ENCODE results near the gene ATF2. TPM values are rescaled to one million over a fixed set of nuclear protein-coding genes. Genes with fewer than 3 reads are reported as not detected.

The ATF2 gene
- total RNA-seq, 2 experiments from 2014 or later: 52.2 to 67.5 TPM

DNA sequence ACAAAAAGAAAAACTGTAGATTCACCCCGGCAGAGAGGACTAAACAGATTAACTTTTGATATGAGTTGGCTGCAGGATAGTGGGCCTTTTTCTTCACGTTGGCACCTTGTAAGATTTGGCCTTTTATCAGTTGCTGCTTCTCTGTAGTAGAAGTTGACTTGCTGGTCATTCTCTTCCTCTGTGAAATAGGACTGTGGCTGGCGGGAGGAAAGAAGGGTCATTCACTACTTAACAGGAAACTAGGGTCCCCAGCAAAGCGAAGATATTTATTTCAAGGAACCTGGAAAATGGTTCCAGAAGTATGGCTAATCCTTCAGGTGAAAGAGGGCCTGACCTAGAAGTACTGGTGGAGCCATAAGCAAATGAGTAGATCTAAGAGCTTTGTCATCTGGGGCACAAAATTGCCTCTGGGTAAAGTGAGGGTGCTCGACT, 13.9 kb upstream of the ATF2 start:
- DNase-seq (no peak), ATAC-seq (no peak)
- Mint-ChIP-seq H3K4me1 (peaks cover 27% of the 10 kb centered on the region), H3K27me3 (no peaks in the 10 kb centered on the region), H3K36me3 (ENCODE audit: low read depth) (peaks cover 32% of the 10 kb centered on the region), H3K4me3 (peak overlapping the region; percentile 95), H3K27ac (peak overlapping the region; percentile 87), H3K9me3 (ENCODE audit: low read depth) (no peaks in the 10 kb centered on the region)
- ChIA-PET CTCF (no interaction called here), POLR2A (no interaction called here)
- intact Hi-C loops (cut with DNase I, micrococcal nuclease): loop anchor here (1.0 to 10.0 kb wide), 7 partner anchors 14 to 821 kb away; partner anchors contain the start of genes ATF2 (in 2 of the 2), GPR155 (in 1 of the 2) and LNPK (in 1 of the 2)

- intact Hi-C loops (cut with DNase I, micrococcal nuclease): loop anchor here (1.0 to 10.0 kb wide), 7 partner anchors 13 to 822 kb away; partner anchors contain the start of genes ATF2 (in 2 of the 2), GPR155 (in 1 of the 2) and LNPK (in 1 of the 2)
- POLR2A ChIA-PET: no interaction called here
- peak within 1 kb of the TSS; percentile 94 for H3K27ac Mint-ChIP-seq
- peaks cover 37% of the 10 kb centered on the region for H3K36me3 Mint-ChIP-seq (ENCODE audit: low read depth)
- peak; percentile 95 for ATAC-seq
- no peaks in the 10 kb centered on the region for H3K9me3 Mint-ChIP-seq (ENCODE audit: low read depth)
- CTCF ChIA-PET: no interaction called here
- peak; percentile 96 for DNase-seq
- peak within 1 kb of the TSS; percentile 95 for H3K4me3 Mint-ChIP-seq
- H3K4me1 Mint-ChIP-seq: peaks cover 32% of the 10 kb centered on the region
- no peaks in the 10 kb centered on the region for H3K27me3 Mint-ChIP-seq
Observed at GRCh38 chr2:175181104-175181876, 13.3 kb upstream of the ATF2 start, which contains the start of gene ATP5MC3. Gene ATP5MC3, minus strand, starts transcription at chr2:175181710. Its CDS starts 317 bp downstream, at chr2:175181393.

DNA sequence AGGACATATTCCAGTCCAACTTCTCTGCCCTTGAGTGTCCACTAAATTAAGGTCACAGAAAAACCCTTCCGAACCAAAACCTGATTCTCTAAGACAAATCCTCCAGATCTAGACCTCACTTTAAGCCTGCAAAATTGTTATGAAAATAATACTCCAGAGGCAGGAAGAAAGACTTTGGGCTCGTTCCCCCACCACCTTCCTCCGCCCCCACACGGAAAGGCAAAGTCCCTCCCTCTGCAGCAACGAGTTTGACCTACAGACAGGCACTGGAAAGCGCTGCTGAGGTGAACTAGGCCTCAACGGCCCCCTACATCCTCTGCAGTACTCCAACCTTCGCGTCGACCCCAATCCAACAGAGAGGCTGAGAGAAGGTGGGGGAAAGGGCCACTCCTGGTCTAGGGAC, 12.7 kb upstream of the ATF2 start:
- intact Hi-C loops (cut with DNase I, micrococcal nuclease): loop anchor here (1.0 to 10.0 kb wide), 7 partner anchors 12 to 822 kb away; partner anchors contain the start of genes ATF2 (in 2 of the 2), GPR155 (in 1 of the 2) and LNPK (in 1 of the 2)
- peak overlapping the region; percentile 95 for H3K4me3 Mint-ChIP-seq
- peak; percentile 69 for ATAC-seq

GRCh38 chr2:175176624-175177023, 8.6 kb upstream of the ATF2 start:
- Mint-ChIP-seq H3K4me1 (peaks cover 30% of the 10 kb centered on the region), H3K27ac (no peak overlapping the region), H3K9me3 (ENCODE audit: low read depth) (no peaks in the 10 kb centered on the region), H3K36me3 (ENCODE audit: low read depth) (peaks cover 56% of the 10 kb centered on the region), H3K4me3 (no peak overlapping the region), H3K27me3 (no peaks in the 10 kb centered on the region)
- CTCF ChIA-PET: interaction anchor here (2.0 kb wide), 1 partner anchor 8 kb away, joined by 8 read pairs; no protein-coding TSS in a partner anchor
- no peak for ATAC-seq
- no peak for DNase-seq
- POLR2A ChIA-PET: interaction anchor here (3.2 kb wide), 1 partner anchor 8 kb away, joined by 21 read pairs; the partner anchor contains the start of gene ATF2
- intact Hi-C loops (cut with DNase I, micrococcal nuclease): no loop called here

More for the DNA sequence above, 12.7 kb upstream of the ATF2 start:
- no peaks in the 10 kb centered on the region for H3K27me3 Mint-ChIP-seq
- H3K27ac Mint-ChIP-seq: peak overlapping the region; percentile 94
- H3K9me3 Mint-ChIP-seq (ENCODE audit: low read depth): no peaks in the 10 kb centered on the region
- H3K36me3 Mint-ChIP-seq (ENCODE audit: low read depth): peaks cover 41% of the 10 kb centered on the region
- ChIA-PET POLR2A (no interaction called here), CTCF (no interaction called here)
- peak; percentile 80 for DNase-seq
- H3K4me1 Mint-ChIP-seq: peaks cover 35% of the 10 kb centered on the region

- intact Hi-C loops (cut with DNase I, micrococcal nuclease): no loop called here
- Mint-ChIP-seq H3K4me3 (no peak overlapping the region), H3K27ac (no peak overlapping the region), H3K9me3 (ENCODE audit: low read depth) (no peaks in the 10 kb centered on the region), H3K27me3 (no peaks in the 10 kb centered on the region), H3K4me1 (peaks cover 31% of the 10 kb centered on the region), H3K36me3 (ENCODE audit: low read depth) (peaks cover 54% of the 10 kb centered on the region)
- POLR2A ChIA-PET: no interaction called here
- CTCF ChIA-PET: interaction anchor here (0.6 kb wide), 1 partner anchor 693 kb away, joined by 3 read pairs; no protein-coding TSS in a partner anchor
- ATAC-seq (peak; percentile 21), DNase-seq (no peak)
Observed at GRCh38 chr2:175175896-175176295, 7.9 kb upstream of the ATF2 start.

DNA sequence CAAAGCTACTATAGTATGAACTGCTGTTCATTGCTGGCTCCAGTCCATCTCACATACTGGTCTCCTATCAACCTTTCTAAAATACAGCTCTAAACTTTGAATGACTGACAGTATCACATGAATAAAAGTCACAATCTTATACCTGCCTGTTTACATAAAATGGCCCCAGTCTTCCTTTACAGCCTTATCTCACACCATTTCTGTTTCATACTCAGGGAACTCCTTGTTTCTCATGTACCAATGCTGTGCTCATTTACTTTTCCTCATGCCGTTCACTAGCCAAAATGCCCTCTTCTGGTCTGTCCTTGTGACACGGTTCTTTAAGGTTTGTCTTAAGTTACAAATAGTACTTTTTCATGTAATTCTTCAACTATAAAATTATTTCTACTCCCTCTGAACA, 7.3 kb upstream of the ATF2 start:
- Mint-ChIP-seq H3K4me3 (no peak overlapping the region), H3K27me3 (no peaks in the 10 kb centered on the region), H3K4me1 (peaks cover 32% of the 10 kb centered on the region), H3K36me3 (ENCODE audit: low read depth) (peaks cover 50% of the 10 kb centered on the region), H3K27ac (no peak overlapping the region), H3K9me3 (ENCODE audit: low read depth) (no peaks in the 10 kb centered on the region)
- no peak for ATAC-seq
- ChIA-PET CTCF (interaction anchor here (1.4 kb wide), 1 partner anchor 37 kb away, joined by 4 read pairs; no protein-coding TSS in a partner anchor), POLR2A (no interaction called here)
- DNase-seq: no peak
- intact Hi-C loops (cut with DNase I, micrococcal nuclease): no loop called here

DNA sequence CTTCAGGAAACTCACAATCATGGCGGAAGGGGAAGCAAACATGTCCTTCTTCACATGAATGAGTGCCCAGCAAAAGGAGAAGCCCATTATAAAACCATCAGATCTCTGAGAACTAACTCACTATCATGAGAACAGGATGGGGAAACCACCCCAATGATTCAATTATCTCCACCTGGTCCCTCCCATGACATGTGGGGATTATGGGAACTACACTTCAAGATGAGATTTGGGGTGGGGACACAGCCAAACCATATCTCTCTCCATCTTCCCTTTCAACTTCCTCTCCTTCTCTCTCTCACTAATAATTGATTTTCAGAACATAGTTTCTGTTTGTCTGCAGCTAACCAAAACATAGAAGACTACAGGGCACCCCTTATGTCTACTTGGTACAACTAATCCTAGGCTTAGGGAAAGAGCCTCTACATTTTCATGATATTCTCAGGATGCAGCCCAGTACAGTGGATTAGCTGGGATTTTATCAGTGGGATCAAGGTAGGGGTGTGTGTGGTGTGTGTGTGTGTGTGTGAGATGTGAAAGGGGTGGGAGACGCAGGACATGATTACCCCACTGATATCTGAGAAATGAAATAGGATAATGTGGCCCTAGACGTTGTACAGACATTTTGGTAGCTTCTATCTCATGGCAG, 2.8 kb upstream of the ATF2 start:
- ChIA-PET POLR2A (interaction anchor here (0.6 to 0.7 kb wide), 2 partner anchors 25 to 452 kb away, joined by 3 to 4 read pairs; no protein-coding TSS in a partner anchor), CTCF (interaction anchor here (1.0 kb wide), 1 partner anchor 15 kb away, joined by 4 read pairs; no protein-coding TSS in a partner anchor)
- no peaks in the 10 kb centered on the region for H3K9me3 Mint-ChIP-seq (ENCODE audit: low read depth)
- intact Hi-C loops (cut with DNase I, micrococcal nuclease): no loop called here
- H3K27ac Mint-ChIP-seq: no peak overlapping the region
- peaks cover 27% of the 10 kb centered on the region for H3K4me1 Mint-ChIP-seq
- no peak overlapping the region for H3K4me3 Mint-ChIP-seq
- no peak for DNase-seq
- no peaks in the 10 kb centered on the region for H3K27me3 Mint-ChIP-seq
- ATAC-seq: no peak
- peaks cover 20% of the 10 kb centered on the region for H3K36me3 Mint-ChIP-seq (ENCODE audit: low read depth)

GRCh38 chr2:175169191-175169590, 1.2 kb upstream of the ATF2 start:
- no peak for DNase-seq
- intact Hi-C loops (cut with DNase I, micrococcal nuclease): loop anchor here (2.0 to 5.0 kb wide), 9 partner anchors 14 to 922 kb away; partner anchors contain the start of genes GPR155 (in 1 of the 2), LNPK (in 1 of the 2), OLA1 (in 1 of the 2) and WIPF1 (in 1 of the 2)
- ATAC-seq: no peak
- Mint-ChIP-seq H3K27ac (peak overlapping the region; percentile 99), H3K36me3 (ENCODE audit: low read depth) (peaks cover 10% of the 10 kb centered on the region), H3K9me3 (ENCODE audit: low read depth) (no peaks in the 10 kb centered on the region), H3K27me3 (no peaks in the 10 kb centered on the region), H3K4me1 (peaks cover 37% of the 10 kb centered on the region), H3K4me3 (peak overlapping the region; percentile 95)
- ChIA-PET CTCF (interaction anchor here (0.6 to 1.0 kb wide), 2 partner anchors 8 to 28 kb away, joined by 3 to 8 read pairs; no protein-coding TSS in a partner anchor), POLR2A (interaction anchor here (1.2 kb wide), 1 partner anchor 9 kb away, joined by 21 read pairs; no protein-coding TSS in a partner anchor)

DNA sequence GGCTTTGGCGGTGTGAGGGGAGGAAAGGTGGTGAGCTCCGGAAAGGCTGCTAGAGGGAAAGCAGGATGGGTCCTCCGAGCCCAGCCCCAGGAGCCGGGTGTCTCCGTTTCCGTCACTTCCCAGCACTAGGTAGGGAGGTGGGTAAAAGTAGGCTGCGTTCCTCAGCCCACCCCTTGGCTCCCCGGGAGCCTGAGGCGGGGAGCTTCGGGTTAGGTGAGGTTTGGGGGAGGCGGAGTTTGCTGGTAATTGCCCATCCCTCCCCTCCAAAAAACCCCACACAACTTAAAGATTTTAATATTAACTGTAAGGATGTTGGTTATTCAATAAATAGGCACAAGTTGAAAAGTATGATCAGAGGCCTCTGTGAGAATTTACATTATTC, 552 bp upstream of the ATF2 start:
- ATAC-seq (peak; percentile 32), DNase-seq (no peak)
- POLR2A ChIA-PET: interaction anchor here (0.7 to 1.2 kb wide), 4 partner anchors 10 to 16 kb away, joined by 3 to 21 read pairs (median 4); no protein-coding TSS in a partner anchor
- peak overlapping the region; percentile 99 for H3K27ac Mint-ChIP-seq
- no peaks in the 10 kb centered on the region for H3K9me3 Mint-ChIP-seq (ENCODE audit: low read depth)
- H3K4me1 Mint-ChIP-seq: peaks cover 37% of the 10 kb centered on the region
- H3K4me3 Mint-ChIP-seq: peak overlapping the region; percentile 95
- intact Hi-C loops (cut with DNase I, micrococcal nuclease): loop anchor here (1.0 to 5.0 kb wide), 12 partner anchors 13 to 921 kb away; partner anchors contain the start of genes ATP5MC3 (in 2 of the 2), GPR155 (in 2 of the 2), LNPK (in 1 of the 2) and OLA1 (in 1 of the 2)
- no peaks in the 10 kb centered on the region for H3K27me3 Mint-ChIP-seq
- peaks cover 11% of the 10 kb centered on the region for H3K36me3 Mint-ChIP-seq (ENCODE audit: low read depth)
- CTCF ChIA-PET: interaction anchor here (0.6 to 1.0 kb wide), 6 partner anchors 8 to 373 kb away, joined by 3 to 8 read pairs (median 3); no protein-coding TSS in a partner anchor

GRCh38 chr2:175167076-175167791, 769 bp downstream of the ATF2 start:
- peak; percentile 0 for ATAC-seq
- H3K36me3 Mint-ChIP-seq (ENCODE audit: low read depth): peaks cover 8% of the 10 kb centered on the region
- ChIA-PET POLR2A (interaction anchor here (1.0 to 1.2 kb wide), 2 partner anchors 11 to 15 kb away, joined by 3 to 7 read pairs; no protein-coding TSS in a partner anchor), CTCF (interaction anchor here (0.6 to 1.9 kb wide), 4 partner anchors 12 to 931 kb away, joined by 3 to 9 read pairs (median 3); no protein-coding TSS in a partner anchor)
- no peaks in the 10 kb centered on the region for H3K9me3 Mint-ChIP-seq (ENCODE audit: low read depth)
- peak overlapping the region; percentile 99 for H3K27ac Mint-ChIP-seq
- no peaks in the 10 kb centered on the region for H3K27me3 Mint-ChIP-seq
- intact Hi-C loops (cut with DNase I, micrococcal nuclease): loop anchor here (5.0 kb wide), 7 partner anchors 390 to 920 kb away; partner anchors contain the start of genes GPR155 (in 1 of the 2), LNPK (in 1 of the 2), OLA1 (in 1 of the 2) and WIPF1 (in 1 of the 2)
- H3K4me3 Mint-ChIP-seq: peak overlapping the region; percentile 95
- DNase-seq: no peak
- H3K4me1 Mint-ChIP-seq: peaks cover 37% of the 10 kb centered on the region
